ENCODE results near the gene CALHM2.

GRCh38 chr10:103490986-103491314 is 38.8 kb upstream of the CALHM2 start:
- TF ChIP-seq CTCF (IDR thresholded peaks at IDR 0.05) = no peak
- no peak for TF ChIP-seq POLR2AphosphoS5 (IDR thresholded peaks at IDR 0.05; ENCODE audit: low read depth, low read length)

Measured in Panc1 (cell line).